ENCODE results near the gene SIPA1L3.

DNA sequence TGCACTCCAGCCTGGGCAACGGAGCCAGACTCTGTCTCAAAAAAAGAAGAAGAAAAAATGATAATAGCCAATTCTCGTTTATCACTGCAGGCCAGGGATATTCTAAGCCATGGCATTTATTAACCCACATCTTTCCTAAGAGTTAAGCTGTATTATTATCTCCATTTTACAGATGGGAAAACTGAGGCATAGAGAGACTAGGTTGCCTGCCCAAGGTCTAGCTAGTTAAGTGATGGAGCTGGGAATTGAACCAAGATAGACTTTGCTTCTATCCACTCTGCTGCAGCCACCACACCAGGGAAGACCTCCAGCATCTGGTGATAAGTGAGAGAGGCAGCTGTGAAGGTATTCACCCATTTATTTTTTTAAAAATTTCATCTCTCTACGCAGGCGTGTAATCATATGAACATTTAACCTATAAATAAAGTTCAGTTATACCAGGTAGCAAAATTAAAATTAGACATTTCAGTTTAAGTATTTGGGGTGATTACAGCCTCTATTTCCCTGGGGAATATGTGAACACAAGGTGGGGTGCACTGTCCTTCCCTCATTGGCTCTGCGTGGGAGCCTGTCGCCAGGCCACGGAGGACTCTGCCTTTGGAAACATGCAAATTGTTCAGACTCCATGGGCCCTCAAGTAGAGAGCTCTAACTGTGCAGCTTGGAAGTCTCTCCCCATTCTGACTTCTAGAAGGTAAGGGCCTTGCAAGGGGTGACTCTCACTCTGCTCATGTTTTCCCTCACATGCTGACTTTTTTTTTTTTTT lies 157.8 kb downstream of the SIPA1L3 start:
- TF ChIP-seq EZH2 (IDR thresholded peaks at IDR 0.05; ENCODE audit: borderline replicate concordance, low read depth, low read length, poor library complexity, severe bottlenecking) (no peak), CTCF (conservative IDR thresholded peaks at IDR 0.05; ENCODE audit: low read depth, low read length) (no peak)

Measured in A673 (cell line).